IMR-90 (cell line): ENCODE measurements around the gene RNF212B. TPM values are rescaled to one million over a fixed set of nuclear protein-coding genes. Genes with fewer than 3 reads are reported as not detected.

Experiments used
- ATAC-seq: fragments of 200-7000 bp; cut with Tn5 transposase; 2 replicates; pipeline ENCODE4 v1.9.1; 2020; ENCODE audit warnings: low read depth, mild to moderate bottlenecking, moderate library complexity
- BruUV-seq: library from RNA; stranded (reverse); fragments of 400-500 nt; replicated peaks from 2 replicates; lab custom pipeline; 2021; lab: Mats Ljungman, UMichigan
- CTCF ChIA-PET: fragments of 300-600 bp; formaldehyde crosslinking; extraction: SDS; loops from one replicate; lab custom pipeline; 2021; ENCODE audit warnings: antibody characterized with exemption; lab: Yijun Ruan, JAX
- POLR2A ChIA-PET: fragments of 300-600 bp; sonication (Branson Sonifier 250); formaldehyde crosslinking; loops from one replicate; lab custom pipeline; 2022; ENCODE audit warnings: antibody characterized with exemption; ENCODE audit not compliant: unreplicated experiment; lab: Charles Lee
- DNase-seq: peaks from one replicate; pipeline ENCODE4 v3.0.0; 2013
- H2AFZ ChIP-seq: replicated peaks from 2 replicates; pipeline ENCODE3; 2013; ENCODE audit warnings: low read length, mild to moderate bottlenecking; ENCODE audit not compliant: poor library complexity
- H2AK5ac ChIP-seq: 2 replicates; pipeline ENCODE4 v1.6.1; 2013; ENCODE audit warnings: low read depth, low read length, inconsistent platforms
- H2AK9ac ChIP-seq: replicated peaks from 2 replicates; pipeline ENCODE3; 2013; ENCODE audit warnings: mild to moderate bottlenecking, low read depth, low read length, moderate library complexity; ENCODE audit not compliant: poor library complexity
- H2BK120ac ChIP-seq: 2 replicates; pipeline ENCODE4 v1.6.1; 2013; ENCODE audit warnings: low read depth, low read length, inconsistent platforms
- H2BK15ac ChIP-seq: 3 replicates; pipeline ENCODE4 v1.6.1; 2013; ENCODE audit warnings: low read depth, low read length, inconsistent platforms
- H2BK20ac ChIP-seq: 2 replicates; pipeline ENCODE4 v1.6.1; 2013; ENCODE audit warnings: low read depth, mild to moderate bottlenecking, inconsistent platforms, low read length, moderate library complexity
- H2BK5ac ChIP-seq: 2 replicates; pipeline ENCODE4 v1.6.1; 2013; ENCODE audit warnings: mild to moderate bottlenecking, low read depth, low read length, inconsistent platforms; ENCODE audit not compliant: poor library complexity, severe bottlenecking
- H3K14ac ChIP-seq: replicated peaks from 2 replicates; pipeline ENCODE4 v1.6.1; 2013; ENCODE audit warnings: low read depth, low read length, inconsistent platforms
- H3K18ac ChIP-seq: 2 replicates; pipeline ENCODE4 v1.6.1; 2013; ENCODE audit warnings: low read depth, low read length, control low read depth
- H3K23ac ChIP-seq: 2 replicates; pipeline ENCODE4 v1.6.1; 2013; ENCODE audit warnings: low read depth, low read length, inconsistent platforms
- H3K27ac ChIP-seq: 2 replicates; pipeline ENCODE4 v1.5.1; 2013; ENCODE audit warnings: mild to moderate bottlenecking, control low read depth, low read length; ENCODE audit not compliant: insufficient read depth
- H3K27me3 ChIP-seq: 2 replicates; pipeline ENCODE4 v1.6.1; 2013; ENCODE audit warnings: low read length; ENCODE audit not compliant: control insufficient read depth, insufficient read depth
- H3K36me3 ChIP-seq: 2 replicates; pipeline ENCODE4 v1.6.1; 2013; ENCODE audit warnings: low read length, mixed read lengths; ENCODE audit not compliant: control insufficient read depth, insufficient read depth
- H3K4ac ChIP-seq: 2 replicates; pipeline ENCODE4 v1.6.1; 2013; ENCODE audit warnings: low read depth, low read length, inconsistent platforms
- H3K4me1 ChIP-seq: 2 replicates; pipeline ENCODE4 v1.6.1; 2013; ENCODE audit warnings: low read length, mixed read lengths; ENCODE audit not compliant: control insufficient read depth, insufficient read depth
- H3K4me2 ChIP-seq: 2 replicates; pipeline ENCODE4 v1.6.1; 2013; ENCODE audit warnings: low read depth, mild to moderate bottlenecking, control low read depth, low read length, moderate library complexity
- H3K4me3 ChIP-seq: 2 replicates; pipeline ENCODE4 v1.5.1; 2013; ENCODE audit warnings: low read depth, mild to moderate bottlenecking, control low read depth, low read length, moderate library complexity; ENCODE audit not compliant: insufficient read depth
- H3K56ac ChIP-seq: 2 replicates; pipeline ENCODE4 v1.6.1; 2013; ENCODE audit warnings: low read length, inconsistent platforms; ENCODE audit not compliant: insufficient read depth; ENCODE audit errors: extremely low read depth
- H3K79me1 ChIP-seq, 2 experiments: 2 replicates each; pipeline ENCODE4 v1.6.1; 2013; ENCODE audit warnings: low read length in 2 of 2, inconsistent platforms in 1 of 2, low read depth in 1 of 2
- H3K9ac ChIP-seq: 2 replicates; pipeline ENCODE4 v1.6.1; 2013; ENCODE audit warnings: low read depth, low read length, control low read depth
- H3K9me1 ChIP-seq: 2 replicates; pipeline ENCODE4 v1.6.1; 2013; ENCODE audit warnings: low read length, inconsistent platforms; ENCODE audit not compliant: insufficient read depth
- H3K9me3 ChIP-seq: 2 replicates; pipeline ENCODE4 v1.6.1; 2013; ENCODE audit warnings: low read length; ENCODE audit not compliant: control insufficient read depth, insufficient read depth
- H4K20me1 ChIP-seq: 2 replicates; pipeline ENCODE4 v1.6.1; 2013; ENCODE audit warnings: low read length, inconsistent platforms; ENCODE audit not compliant: insufficient read depth
- H4K5ac ChIP-seq: 2 replicates; pipeline ENCODE4 v1.6.1; 2013; ENCODE audit warnings: mild to moderate bottlenecking, low read depth, low read length, control low read depth
- H4K8ac ChIP-seq, 2 experiments: 2 replicates each; pipeline ENCODE4 v1.6.1; 2013; ENCODE audit warnings: low read depth in 2 of 2, low read length in 2 of 2, control low read depth in 1 of 2, inconsistent platforms in 1 of 2
- H4K91ac ChIP-seq: 2 replicates; pipeline ENCODE4 v1.6.1; 2013; ENCODE audit warnings: low read depth, low read length, inconsistent platforms; ENCODE audit not compliant: insufficient read depth
- BHLHE40 ChIP-seq: fragments of 150-350 bp; IDR thresholded peaks from 2 replicates; pipeline ENCODE4 v1.6.1; 2016; ENCODE audit warnings: mild to moderate bottlenecking, low read depth, low read length
- CEBPB ChIP-seq: IDR thresholded peaks from 2 replicates; pipeline ENCODE4 v1.6.1; 2012; ENCODE audit warnings: low read depth, low read length, improper control_type of control experiment
- CHD1 ChIP-seq: IDR thresholded peaks from 2 replicates; pipeline ENCODE4 v1.6.1; 2012; ENCODE audit warnings: low read depth, low read length, improper control_type of control experiment
- FOS ChIP-seq: fragments of 150-350 bp; IDR thresholded peaks from 2 replicates; pipeline ENCODE4 v1.6.1; 2016; ENCODE audit warnings: low read depth, low read length
- MAFK ChIP-seq: IDR thresholded peaks from 2 replicates; pipeline ENCODE4 v1.6.1; 2012; ENCODE audit warnings: low read depth, low read length, improper control_type of control experiment
- MAZ ChIP-seq: IDR thresholded peaks from 2 replicates; pipeline ENCODE4 v1.6.1; 2012; ENCODE audit warnings: low read depth, mild to moderate bottlenecking, low read length, improper control_type of control experiment, moderate library complexity, borderline replicate concordance
- POLR2A ChIP-seq: IDR thresholded peaks from 2 replicates; pipeline ENCODE4 v1.6.1; 2012; ENCODE audit warnings: mild to moderate bottlenecking, low read depth, low read length
- RAD21 ChIP-seq: IDR thresholded peaks from 2 replicates; pipeline ENCODE4 v1.6.1; 2012; ENCODE audit warnings: low read length, improper control_type of control experiment
- RFX5 ChIP-seq: IDR thresholded peaks from 2 replicates; pipeline ENCODE4 v1.8.0; 2012; ENCODE audit warnings: low read depth, mild to moderate bottlenecking, low read length, moderate library complexity
- WGBS, 2 experiments: methylation state at CpG; one replicate each; pipeline versions ENCODE4 v1.1.5 to v1.1.7; 2013; ENCODE audit warnings: missing lambda C conversion rate in 2 of 2; ENCODE audit not compliant: insufficient read length in 1 of 2; ENCODE audit errors: extremely low coverage in 2 of 2; 5-methylcytosine and 5-hydroxymethylcytosine counted together
- dilution Hi-C: fragments of 300-500 bp; cut with HindIII; formaldehyde crosslinking; loops from one replicate; pipeline ENCODE4 v1.14.3; 2018; ENCODE audit warnings: low sequenced_read_pairs; ENCODE audit not compliant: unreplicated experiment
- in situ Hi-C: fragments of 300-500 bp; cut with MboI; formaldehyde crosslinking; loops from 3 replicates; pipeline ENCODE4 v1.14.3; 2019; ENCODE audit warnings: low sequenced_read_pairs, inconsistent platforms, mixed read lengths
- intact Hi-C: fragments of 100-400 bp; cut with micrococcal nuclease; formaldehyde crosslinking; loops from 2 replicates; pipeline ENCODE4 v1.10.0; 2022
- polyA plus RNA-seq, 3 experiments: library from polyadenylated mRNA; depleted of rRNA; stranded (reverse); fragments of >200 nt; gene quantifications; 2 replicates each; pipeline ENCODE4 v1.2.3, GENCODE V29; 2012; ENCODE audit warnings: low replicate concordance in 1 of 3
- total RNA-seq: library from RNA; depleted of rRNA; stranded (reverse); fragments of >200 nt; gene quantifications from 2 replicates; pipeline ENCODE4 v1.2.3, GENCODE V29; 2012
- TF ChIP-seq, protein P1 (sequence below): fragments of 150-350 bp; IDR thresholded peaks from 2 replicates; pipeline ENCODE4 v1.6.1; 2017; ENCODE audit warnings: mild to moderate bottlenecking, antibody characterized with exemption, low read length, low read depth
- TF ChIP-seq, protein P2 (sequence below): conservative IDR thresholded peaks from 2 replicates; pipeline ENCODE4 v1.5.1; 2012; ENCODE audit warnings: mild to moderate bottlenecking, low read depth, low read length, improper control_type of control experiment

RNF212B gene
- total and polyA plus RNA-seq, 2 of the 4 experiments (the other 2 are of a cell fraction): not detected

DNA sequence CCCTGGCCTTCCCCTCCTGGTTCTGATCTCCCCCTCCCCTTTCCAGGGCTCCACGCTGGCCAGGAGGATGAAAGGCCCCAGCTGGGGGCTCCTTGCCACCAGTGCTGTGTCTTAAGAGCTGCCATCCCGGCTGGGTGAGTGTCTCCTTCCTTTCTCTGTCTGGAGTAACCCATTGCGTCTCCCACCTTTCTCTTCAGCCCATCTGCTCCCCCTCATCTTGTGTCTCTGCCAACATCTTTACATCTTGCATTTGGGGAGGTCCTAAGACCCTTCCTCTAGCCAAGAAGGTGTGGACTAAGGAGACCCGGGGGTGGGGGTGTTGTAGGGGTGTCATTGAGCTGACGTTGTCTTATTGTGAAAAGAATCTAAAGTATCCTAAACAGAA is 69.4 kb downstream of the RNF212B start:
- no peaks in the 10 kb centered on the region for H3K9me3 ChIP-seq
- H4K20me1 ChIP-seq: peaks cover 35% of the 10 kb centered on the region
- TF ChIP-seq CHD1 (no peak), BHLHE40 (no peak), FOS (no peak), POLR2A (no peak), RFX5 (no peak), MAFK (no peak), MAZ (no peak), RAD21 (no peak), CEBPB (no peak)
- TF ChIP-seq, protein P1, sequence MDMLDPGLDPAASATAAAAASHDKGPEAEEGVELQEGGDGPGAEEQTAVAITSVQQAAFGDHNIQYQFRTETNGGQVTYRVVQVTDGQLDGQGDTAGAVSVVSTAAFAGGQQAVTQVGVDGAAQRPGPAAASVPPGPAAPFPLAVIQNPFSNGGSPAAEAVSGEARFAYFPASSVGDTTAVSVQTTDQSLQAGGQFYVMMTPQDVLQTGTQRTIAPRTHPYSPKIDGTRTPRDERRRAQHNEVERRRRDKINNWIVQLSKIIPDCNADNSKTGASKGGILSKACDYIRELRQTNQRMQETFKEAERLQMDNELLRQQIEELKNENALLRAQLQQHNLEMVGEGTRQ: no peak
- TF ChIP-seq, protein P2, sequence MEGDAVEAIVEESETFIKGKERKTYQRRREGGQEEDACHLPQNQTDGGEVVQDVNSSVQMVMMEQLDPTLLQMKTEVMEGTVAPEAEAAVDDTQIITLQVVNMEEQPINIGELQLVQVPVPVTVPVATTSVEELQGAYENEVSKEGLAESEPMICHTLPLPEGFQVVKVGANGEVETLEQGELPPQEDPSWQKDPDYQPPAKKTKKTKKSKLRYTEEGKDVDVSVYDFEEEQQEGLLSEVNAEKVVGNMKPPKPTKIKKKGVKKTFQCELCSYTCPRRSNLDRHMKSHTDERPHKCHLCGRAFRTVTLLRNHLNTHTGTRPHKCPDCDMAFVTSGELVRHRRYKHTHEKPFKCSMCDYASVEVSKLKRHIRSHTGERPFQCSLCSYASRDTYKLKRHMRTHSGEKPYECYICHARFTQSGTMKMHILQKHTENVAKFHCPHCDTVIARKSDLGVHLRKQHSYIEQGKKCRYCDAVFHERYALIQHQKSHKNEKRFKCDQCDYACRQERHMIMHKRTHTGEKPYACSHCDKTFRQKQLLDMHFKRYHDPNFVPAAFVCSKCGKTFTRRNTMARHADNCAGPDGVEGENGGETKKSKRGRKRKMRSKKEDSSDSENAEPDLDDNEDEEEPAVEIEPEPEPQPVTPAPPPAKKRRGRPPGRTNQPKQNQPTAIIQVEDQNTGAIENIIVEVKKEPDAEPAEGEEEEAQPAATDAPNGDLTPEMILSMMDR: no peak
- H3K14ac ChIP-seq: peak overlapping the region; percentile 90
- H4K8ac ChIP-seq: peak overlapping the region; percentile 90 to 97
- no peak for ATAC-seq
- peak overlapping the region; percentile 86 for H2BK5ac ChIP-seq
- peak overlapping the region; percentile 62 for H2AK5ac ChIP-seq
- H3K56ac ChIP-seq: peak overlapping the region; percentile 81
- BruUV-seq: no TSS peak
- peaks cover 33% of the 10 kb centered on the region for H3K36me3 ChIP-seq
- peak overlapping the region; percentile 83 for H3K4ac ChIP-seq
- peak overlapping the region; percentile 59 for H4K5ac ChIP-seq
- H2BK120ac ChIP-seq: peak overlapping the region; percentile 1; the same call in 1 of the 2 replicates
- no peak overlapping the region for H2BK15ac ChIP-seq
- in situ Hi-C loops (loop anchor here (10.0 to 25.0 kb wide), 4 partner anchors 192 to 1130 kb away; partner anchors contain the start of genes CBLN3, CEBPE, EMC9 and FITM1), intact Hi-C loops (loop anchor here (10.0 kb wide), 1 partner anchor 752 kb away; no protein-coding TSS in a partner anchor), dilution Hi-C loops (no loop called here)
- peaks cover 19% of the 10 kb centered on the region for H3K4me1 ChIP-seq
- H3K4me3 ChIP-seq: peak overlapping the region; percentile 87
- no peaks in the 10 kb centered on the region for H3K27me3 ChIP-seq
- H2AK9ac ChIP-seq: peak overlapping the region; percentile 91
- WGBS, 2 experiments: no CpG with 5 or more reads among the region's 5 CpGs
- H3K9ac ChIP-seq: peak overlapping the region; percentile 92
- CTCF ChIA-PET: interaction anchor here (1.2 kb wide), 1 partner anchor 187 kb away, joined by 4 read pairs; no protein-coding TSS in a partner anchor
- H3K27ac ChIP-seq: peak overlapping the region; percentile 95
- H3K9me1 ChIP-seq: peaks cover 20% of the 10 kb centered on the region; the same call in 1 of the 2 replicates
- peaks cover 20 to 57% of the 10 kb centered on the region in 2 experiments for H3K79me1 ChIP-seq
- no peak for DNase-seq
- POLR2A ChIA-PET: interaction anchor here (0.5 to 1.2 kb wide), 5 partner anchors 14 to 818 kb away, joined by 3 to 9 read pairs (median 3); partner anchors contain the start of gene PABPN1
- H4K91ac ChIP-seq: peak overlapping the region; percentile 81
- H3K4me2 ChIP-seq: peak overlapping the region; percentile 87
- H3K23ac ChIP-seq: peak overlapping the region; percentile 61; the same call in 1 of the 2 replicates
- H2BK20ac ChIP-seq: no peak overlapping the region
- peak overlapping the region; percentile 83 for H2AFZ ChIP-seq
- H3K18ac ChIP-seq: peak overlapping the region; percentile 45; the same call in 1 of the 2 replicates
